GM03348 (cell line): ENCODE results near the gene WNK1.
"Not testable (repeated sequence)": the region's sequence is repeated elsewhere in the genome, so short reads cannot be mapped to it uniquely, and the experiment has no call there.

Source experiments
- DNase-seq: peaks from one replicate; pipeline ENCODE4 v3.0.0; 2012; ENCODE audit warnings: low spot score

The WNK1 gene

GRCh38 chr12:779745-780734 is 27.7 kb downstream of the WNK1 start:
- DNase-seq, result peak; percentile 55

DNA sequence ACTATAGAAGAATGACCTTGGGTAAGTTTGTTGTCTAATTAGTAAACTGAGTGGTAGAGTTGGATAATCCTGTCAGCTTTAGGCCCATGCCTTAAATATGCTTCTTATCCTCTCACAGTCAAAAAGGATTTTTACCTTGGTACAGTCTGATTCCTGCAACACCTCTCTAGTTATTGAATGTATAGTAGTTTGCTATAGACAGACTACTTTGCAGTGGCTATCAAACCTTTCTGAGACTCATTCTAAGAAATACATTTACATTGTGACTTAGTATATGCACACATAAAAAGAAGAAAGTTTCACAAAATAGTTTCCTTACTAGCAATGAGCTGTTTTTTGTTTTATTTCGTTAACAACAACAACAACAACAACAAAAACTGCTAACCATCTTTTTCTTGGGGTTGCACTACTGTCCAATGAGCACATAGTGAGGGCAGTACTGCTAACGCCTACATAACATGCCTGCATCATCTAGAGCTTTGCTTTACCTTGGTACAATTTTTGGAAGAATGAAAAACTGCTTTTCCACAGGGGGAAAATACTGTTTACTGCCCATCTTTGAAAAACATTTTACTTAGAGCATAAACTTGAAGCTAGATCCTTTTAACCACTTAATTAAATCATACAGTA is 28.5 kb downstream of the WNK1 start:
- no peak for DNase-seq

GRCh38 chr12:785706-786105 is 33.3 kb downstream of the WNK1 start:
- no peak for DNase-seq

GRCh38 chr12:788288-788687 is 35.9 kb downstream of the WNK1 start:
- DNase-seq, result no peak

GRCh38 chr12:788762-789161 is 36.4 kb downstream of the WNK1 start:
- DNase-seq, result not testable (repeated sequence)

DNA sequence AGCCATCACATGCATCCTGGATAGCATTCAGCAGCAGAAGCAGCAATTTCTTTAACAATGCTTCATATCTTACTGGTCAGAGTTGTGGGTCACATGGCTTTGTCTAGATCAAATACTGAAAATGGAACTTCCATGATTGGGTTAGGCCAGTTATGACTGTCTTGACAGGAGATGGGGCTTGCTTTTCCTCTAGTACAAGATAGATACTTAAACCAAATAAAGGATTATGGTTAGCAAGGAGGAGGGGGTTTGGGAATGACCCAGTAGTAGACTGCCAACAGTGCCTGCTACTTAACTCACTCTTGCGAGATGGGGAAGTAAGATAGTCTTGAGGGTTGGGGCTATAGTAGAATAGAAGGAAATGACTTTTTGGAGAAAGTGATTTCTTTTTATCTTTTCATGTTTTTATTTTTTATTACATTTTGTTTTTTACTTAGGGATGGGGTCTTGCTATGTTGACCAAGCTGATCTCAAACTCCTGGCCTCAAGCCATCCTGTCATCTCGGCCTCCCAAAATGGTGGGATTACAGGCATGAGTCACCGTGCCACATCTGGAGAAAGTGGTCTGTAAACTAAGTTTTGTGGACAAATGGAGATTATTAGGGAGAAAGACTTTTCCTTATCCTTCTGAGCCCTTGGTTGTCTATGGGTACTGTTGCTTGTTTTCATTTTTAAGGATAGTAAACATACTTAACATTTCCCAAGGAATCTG is 37.6 kb downstream of the WNK1 start:
- no peak for DNase-seq

DNA sequence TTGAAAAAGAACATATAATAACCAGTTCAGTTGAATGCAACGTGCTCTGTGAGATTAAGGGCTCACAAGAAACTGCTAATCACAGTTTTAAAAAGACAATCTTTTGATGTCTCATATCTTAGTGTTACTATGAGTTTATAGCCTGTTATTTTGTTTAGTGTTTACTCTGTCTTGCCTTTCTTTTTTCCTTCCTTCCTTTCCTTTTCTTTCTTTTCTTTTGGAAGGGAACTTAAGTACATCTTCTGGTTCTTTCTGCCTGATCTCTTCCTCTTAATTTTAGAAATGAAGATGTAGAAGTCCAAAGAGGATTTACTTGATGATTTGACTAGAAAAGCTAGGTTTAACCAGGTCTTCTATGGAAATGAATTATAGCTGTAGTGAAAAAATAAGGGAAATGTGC is 38.2 kb downstream of the WNK1 start:
- no peak for DNase-seq

GRCh38 chr12:793037-793436 is 40.7 kb downstream of the WNK1 start:
- DNase-seq, result no peak

GRCh38 chr12:793711-794110 is 41.3 kb downstream of the WNK1 start:
- DNase-seq, result no peak

- no peak for DNase-seq
Observed at GRCh38 chr12:795305-795704, 42.9 kb downstream of the WNK1 start.

GRCh38 chr12:800401-800800 is 48.0 kb downstream of the WNK1 start:
- DNase-seq, result no peak

DNA sequence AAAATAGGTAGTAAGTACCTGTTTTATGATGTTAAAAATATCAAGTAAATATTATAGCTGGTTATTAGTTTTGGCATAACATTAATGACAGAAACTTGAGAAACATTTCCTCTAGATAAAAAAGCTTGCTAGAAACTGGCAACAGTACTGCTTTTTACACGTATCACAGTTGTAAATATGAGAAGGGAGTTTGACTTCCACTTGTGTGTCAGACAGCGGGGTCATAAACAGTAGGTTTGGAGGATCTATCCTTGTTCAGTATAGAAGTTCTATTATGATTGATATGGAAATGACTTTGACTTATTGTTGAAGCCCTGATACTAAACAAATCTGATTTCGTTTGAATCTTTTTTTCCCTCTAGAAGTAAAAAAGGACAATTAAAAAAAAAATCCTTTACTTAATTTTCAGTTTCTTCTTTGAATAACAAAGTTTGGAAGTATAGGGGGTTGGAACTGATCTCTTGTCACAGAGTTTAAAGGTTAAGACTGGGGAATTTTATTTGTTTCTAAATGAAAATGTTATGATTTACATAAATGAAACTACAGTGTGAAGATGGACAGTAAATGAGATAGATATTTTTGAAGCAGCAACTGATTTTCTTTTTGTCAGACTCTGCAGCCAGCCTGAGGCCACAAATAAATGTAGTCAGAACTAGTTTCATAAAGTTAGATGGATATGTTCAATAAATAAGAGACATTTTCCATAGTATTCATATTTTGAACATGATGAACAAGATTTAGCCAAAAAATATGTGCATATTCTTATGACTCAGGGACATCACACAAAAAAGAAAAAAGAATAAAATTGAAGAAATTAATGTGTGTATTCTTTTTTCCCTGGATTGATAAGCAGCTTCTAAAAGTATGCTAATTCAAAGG is 50.1 kb downstream of the WNK1 start:
- no peak for DNase-seq

DNA sequence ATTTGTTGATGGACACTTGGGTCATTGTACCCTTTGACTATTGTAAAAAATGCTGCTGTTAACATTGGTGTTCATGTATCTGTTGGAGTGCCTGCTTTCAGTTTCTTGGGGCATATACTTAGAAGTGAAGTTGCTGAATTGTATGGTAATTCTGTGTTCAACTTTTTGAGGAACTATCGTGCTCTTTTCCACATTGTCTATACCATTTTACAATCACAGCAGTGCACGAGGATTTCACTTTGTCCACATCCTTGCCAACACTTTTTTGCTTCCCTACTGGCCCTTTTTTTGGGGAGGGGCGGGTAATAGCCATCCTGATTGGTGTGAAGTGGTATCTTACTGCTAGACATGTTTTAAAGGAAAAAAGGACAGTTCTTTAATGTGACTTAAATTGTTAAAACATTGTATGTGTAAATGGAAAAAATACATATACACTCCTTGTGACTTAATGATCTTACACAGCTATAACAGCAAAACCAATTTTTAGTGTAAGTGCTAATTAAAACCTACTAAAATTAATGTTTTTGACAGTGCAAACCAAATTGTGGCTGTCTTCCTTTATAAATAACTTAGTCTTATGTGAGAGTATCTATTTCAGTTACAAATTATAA is 52.7 kb downstream of the WNK1 start:
- DNase-seq, result no peak

DNA sequence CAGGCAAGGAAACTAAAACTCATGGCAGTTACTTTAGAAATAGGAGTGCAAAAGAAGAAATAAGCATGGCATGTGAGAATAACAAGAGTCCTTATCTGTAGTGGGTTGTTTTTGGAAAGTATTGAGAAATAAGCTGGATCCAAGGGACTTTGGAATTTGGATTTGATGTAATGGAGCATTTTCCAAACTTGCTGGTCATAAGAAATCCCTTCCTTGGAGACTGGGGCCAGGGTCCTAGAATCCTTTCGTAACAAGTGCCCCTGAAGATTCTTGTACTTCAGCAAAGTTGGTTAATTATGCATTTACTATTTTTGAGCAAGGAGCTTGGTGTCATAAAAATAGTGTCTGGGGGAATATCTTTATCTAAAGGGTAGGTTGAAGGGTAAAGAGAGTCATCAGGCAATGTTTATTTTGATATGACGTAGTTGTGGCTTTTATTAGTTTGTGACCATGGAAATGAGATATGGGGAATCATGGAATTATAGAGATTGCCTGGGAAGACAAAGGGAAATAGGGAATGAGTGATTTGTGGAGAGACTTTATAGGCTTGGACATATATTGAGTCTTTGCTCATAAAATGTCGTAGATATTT is 53.9 kb downstream of the WNK1 start:
- DNase-seq, result peak; percentile 29

DNA sequence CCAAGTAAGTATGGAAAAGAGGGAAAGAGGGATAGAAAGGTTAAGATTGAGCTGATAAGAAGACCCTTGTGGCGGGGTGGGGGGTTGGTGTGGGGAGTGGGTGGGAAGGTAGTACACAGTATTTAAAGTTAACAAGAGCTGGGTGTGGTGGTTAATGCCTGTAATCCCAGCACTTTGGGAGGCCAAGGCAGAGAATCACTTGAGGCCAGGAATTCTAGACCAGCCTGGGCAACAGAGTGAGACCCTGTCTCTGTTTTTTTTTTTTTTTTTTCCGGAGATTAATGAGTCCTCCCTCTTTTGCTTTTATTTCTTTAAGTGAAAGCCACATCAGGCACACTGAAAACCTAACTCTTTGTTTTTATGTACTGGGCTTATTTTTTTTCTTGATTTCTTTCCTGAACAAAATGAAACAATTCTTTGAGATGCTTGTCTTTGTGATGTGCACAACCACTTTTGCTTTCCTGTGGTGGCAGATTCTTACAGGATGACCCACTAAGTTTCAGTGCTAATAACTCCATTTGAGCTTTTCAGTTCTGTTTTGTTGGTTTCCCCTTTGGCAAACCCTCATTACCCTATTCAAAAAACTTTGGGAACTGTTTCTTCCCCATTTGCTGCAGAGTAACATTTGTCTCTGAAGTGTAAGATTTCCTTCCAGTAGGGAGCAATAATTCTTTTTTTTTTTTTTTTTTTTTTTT is 54.8 kb downstream of the WNK1 start:
- DNase-seq, result peak; percentile 5

DNA sequence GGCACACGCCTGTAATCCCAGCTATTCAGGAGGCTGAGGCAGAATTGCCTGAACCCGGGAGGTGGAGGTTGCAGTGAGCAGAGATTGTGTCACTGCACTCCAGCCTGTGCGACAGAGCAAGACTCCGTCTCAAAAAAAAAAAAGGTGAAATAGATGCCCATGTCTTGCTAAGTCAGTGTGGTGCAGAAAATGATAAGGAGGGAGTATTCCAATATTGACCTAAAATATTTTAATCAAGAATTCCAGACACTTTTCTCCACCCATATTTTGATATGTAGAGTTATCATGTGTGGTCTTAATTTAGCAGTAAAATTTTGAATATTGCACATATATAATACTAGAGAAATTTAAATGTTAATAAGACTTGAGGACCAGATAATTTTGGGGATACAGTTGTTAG is 57.7 kb downstream of the WNK1 start:
- no peak for DNase-seq

DNA sequence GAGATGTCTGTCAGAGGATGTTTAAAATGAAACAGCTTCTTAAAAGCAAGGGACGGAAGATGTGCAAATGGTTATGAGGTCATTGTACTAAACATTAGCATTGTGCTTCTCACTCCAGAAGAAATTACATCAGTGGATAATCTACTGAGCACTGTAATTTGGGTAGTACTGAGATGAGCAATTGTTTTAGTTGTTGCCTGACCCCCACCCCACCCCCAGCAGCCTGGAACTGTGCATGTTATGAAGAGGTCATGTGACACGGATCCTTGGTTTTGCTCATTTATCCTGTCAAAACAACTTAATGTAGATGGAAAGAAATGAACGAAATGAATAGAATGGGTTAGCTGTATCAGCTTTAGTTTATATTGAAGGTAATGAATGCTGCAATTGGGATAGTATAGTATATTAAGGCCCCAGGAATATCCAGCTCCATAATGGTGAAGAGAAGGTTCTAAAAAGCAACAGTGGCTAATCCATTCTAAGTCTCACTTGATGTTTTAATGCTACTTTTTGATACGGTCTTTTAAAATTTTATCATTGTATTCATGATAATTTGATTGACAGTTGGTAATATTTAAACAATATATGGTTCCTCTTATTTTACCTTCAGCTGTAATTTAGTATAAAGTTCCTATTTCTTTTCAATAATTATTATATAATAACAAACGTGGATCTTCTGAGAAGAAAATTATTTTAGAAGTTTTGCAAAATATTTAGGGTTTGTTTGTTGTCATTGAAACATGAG is 58.5 kb downstream of the WNK1 start:
- DNase-seq, result no peak

DNA sequence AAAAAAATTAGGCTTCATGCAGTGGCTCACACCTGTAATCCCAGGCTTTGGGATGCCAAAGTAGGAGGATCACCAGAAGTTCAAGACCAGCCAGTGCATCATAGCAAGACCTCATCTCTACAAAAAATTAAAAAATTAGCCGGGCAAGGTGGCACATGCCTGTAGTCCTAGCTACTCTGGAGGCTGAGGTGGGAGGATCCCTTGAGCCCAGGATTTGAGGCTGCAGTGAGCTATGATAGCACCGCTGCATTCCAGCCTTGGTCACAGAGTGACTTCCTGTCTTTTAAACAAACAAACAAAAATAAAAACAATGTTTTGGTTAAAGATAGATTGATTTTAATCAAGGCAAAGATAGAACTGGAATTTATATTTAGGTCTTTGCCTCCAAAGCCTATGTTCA is 60.6 kb downstream of the WNK1 start:
- DNase-seq, result no peak

GRCh38 chr12:817456-817855 is 65.1 kb downstream of the WNK1 start:
- DNase-seq, result not testable (repeated sequence)
